GM18507 (cell line): ENCODE results near the gene LRSAM1.

Experiments used
- DNase-seq: peaks from one replicate; pipeline ENCODE4 v3.0.0; 2011; ENCODE audit warnings: low read depth; ENCODE audit not compliant: insufficient read length; ENCODE audit errors: extremely low spot score
- FAIRE-seq: peaks from 2 replicates; lab custom pipeline; 2011; peaks lifted over from hg19 to GRCh38; lab: Jason Lieb, UNC

LRSAM1 gene

DNA sequence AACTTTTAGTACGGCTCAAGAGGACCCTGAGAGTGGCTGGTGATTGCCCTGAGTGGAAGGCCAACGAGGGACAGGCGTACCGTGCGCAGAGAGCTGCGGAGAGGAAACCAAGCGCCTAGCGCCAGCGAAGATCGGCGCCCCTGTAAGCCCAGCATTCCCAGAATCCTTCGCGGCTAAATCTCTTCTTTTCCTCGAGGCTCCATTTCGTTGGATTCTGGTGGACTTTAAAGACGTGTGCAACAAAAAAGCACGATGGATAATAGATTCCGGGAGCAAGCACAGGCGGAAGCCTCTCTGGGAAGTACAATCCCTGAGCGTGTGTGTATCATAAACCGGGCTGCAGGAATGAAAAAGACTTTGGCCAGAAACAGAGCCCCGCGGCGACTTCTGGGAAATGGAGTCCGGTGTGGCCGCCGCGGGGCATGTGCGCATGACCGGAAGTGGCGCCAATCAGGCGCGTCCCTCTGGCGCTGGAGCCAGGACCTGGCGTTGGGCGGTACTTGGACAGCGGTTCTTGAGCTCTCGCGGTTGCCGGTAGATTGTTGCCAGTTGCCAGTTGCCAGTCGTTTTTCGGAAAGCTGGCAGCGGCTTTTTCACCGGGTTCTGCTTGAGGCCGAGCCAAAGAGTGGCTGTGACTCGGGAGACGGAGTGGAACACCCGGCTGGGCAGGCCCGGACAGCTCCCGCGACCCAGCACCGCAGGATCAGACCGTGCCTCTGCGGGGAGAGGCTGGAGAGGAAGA, 27.2 kb upstream of the LRSAM1 start, which contains the start of gene ZNF79:
TSS of gene ZNF79 (plus strand) at position 449 of the 742 bp plus-strand sequence. CDS start 406 bp downstream, outside the sequence.
- FAIRE-seq = peak; percentile 87
- peak; percentile 94 for DNase-seq

- DNase-seq (no peak), FAIRE-seq (no peak)
Measured at GRCh38 chr9:127424676-127424999, 26.7 kb upstream of the LRSAM1 start.

DNA sequence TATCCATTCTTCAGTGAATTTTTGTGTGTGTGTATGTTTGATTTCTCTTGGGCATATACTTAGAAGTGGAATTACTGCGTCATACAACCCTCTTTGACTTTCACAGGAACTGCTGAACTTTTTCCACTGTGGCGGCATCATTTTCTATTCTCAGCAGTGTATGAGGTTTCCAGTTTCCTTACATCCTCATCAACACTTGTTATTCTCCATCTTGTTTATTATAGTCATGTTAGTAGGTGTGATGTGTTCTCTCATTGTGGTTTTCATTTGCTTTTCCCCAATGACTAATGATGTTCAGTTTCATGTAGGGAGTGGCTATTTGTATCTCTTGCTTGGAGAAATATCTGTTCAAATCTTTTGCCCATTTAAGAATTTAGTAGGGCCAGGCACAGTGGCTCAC, 24.6 kb upstream of the LRSAM1 start:
- DNase-seq = no peak
- no peak for FAIRE-seq

- no peak for FAIRE-seq
- no peak for DNase-seq
Measured at GRCh38 chr9:127428348-127428747, 23.0 kb upstream of the LRSAM1 start.

DNA sequence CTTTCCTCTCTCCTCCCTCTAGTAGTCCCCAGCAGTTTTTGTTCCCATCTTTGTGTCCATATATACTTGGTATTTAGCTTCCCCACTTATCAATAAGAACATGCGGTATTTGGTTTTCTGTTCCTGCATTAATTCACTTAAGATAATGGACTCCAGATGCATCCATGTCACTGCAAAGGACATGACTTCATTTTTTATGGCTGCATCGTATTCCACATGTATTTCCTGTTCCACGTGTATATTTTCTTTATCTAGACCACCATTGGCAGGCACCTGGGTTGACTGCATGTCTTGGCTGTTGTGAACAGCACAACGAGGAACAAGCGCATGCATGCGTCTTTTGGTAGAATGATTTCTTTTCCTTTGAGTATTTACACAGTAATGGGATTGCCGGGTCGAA, 20.9 kb upstream of the LRSAM1 start:
- no peak for DNase-seq

GRCh38 chr9:127437497-127438264, 13.6 kb upstream of the LRSAM1 start:
- FAIRE-seq (no peak), DNase-seq (no peak)

More for the DNA sequence above, 20.9 kb upstream of the LRSAM1 start:
- FAIRE-seq = no peak

- DNase-seq = no peak
- FAIRE-seq = no peak
Measured at GRCh38 chr9:127438394-127438793, 12.9 kb upstream of the LRSAM1 start.

- no peak for DNase-seq
- FAIRE-seq = no peak
Measured at GRCh38 chr9:127444283-127444920, 6.9 kb upstream of the LRSAM1 start.

GRCh38 chr9:127444921-127445850, 6.1 kb upstream of the LRSAM1 start:
- FAIRE-seq (no peak), DNase-seq (no peak)

DNA sequence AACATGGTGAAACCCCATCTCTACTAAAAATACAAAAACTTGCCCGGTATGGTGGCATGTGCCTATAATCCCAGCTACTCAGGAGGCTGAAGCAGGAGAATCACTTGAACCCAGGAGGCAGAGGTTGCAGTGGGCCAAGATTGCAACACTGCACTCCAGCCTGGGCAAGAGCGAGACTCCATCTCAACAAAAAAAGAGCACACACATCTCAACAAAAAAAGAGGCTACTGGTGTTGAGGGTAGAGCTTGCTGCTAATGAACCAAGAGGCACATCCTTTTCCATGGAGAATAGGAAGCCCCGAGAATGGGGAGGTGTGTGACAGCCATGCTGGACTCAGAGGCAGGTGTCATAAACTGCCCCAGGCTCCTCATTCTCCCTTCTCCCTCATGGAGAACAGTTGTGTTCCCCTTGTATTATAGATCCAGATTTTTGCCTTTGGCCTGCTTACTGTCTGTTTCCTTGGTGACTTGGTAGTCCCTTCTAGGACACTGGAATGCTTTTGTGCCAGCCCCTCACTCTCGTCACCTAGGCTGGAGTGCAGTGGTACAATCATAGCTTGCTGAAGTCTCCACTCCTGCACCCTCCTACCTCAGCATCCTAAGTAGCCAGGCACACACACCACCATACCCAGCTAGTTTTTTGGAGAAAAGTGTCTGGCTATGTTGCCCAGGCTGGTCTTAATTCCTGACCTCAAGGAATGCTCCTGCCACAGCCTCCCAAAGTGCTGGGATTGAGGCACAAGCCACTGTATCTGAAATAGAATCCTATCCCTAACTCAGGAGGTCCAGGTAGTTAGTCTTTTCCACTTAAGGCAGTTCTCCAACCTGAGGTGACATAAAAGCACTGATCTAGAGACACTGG, 5.2 kb upstream of the LRSAM1 start:
- FAIRE-seq = no peak
- no peak for DNase-seq

- FAIRE-seq (no peak), DNase-seq (no peak)
Measured at GRCh38 chr9:127446713-127447415, 4.4 kb upstream of the LRSAM1 start.

DNA sequence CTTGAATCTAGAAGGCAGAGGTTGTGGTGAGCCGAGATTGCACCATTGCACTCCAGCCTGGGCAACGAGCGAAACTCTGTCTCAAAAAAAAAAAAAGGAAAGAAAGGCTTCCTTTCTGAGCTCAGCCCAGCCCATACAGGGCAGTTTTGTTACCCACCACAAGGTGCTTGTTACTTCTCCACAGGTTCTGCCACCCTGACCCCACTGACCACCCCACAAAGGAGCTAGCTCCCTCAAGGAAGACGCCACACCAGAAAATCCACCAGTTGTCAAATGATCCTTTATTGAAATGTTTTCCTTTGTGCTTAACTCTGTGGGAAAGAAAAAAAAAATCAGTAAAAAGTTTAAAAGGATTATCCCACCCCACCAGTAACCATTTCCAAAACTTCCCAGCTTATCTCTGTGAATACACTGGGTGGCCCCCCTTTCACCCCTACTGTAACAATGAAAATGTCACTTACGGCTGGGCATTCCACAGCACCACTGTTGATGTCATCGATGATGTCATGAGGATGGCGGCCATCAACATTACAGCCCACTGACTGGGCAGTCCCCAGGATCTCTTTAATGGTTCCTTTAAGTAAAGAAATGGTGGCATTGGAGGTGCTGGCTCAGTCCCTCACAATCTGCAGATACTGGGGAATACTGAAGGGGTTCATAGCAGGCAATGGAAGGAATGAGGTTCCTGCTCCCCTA, 3.7 kb upstream of the LRSAM1 start:
- FAIRE-seq (no peak), DNase-seq (no peak)

GRCh38 chr9:127448112-127448805, 3.1 kb upstream of the LRSAM1 start:
- no peak for DNase-seq
- no peak for FAIRE-seq

GRCh38 chr9:127449332-127449966, 1.9 kb upstream of the LRSAM1 start:
- no peak for FAIRE-seq
- no peak for DNase-seq

DNA sequence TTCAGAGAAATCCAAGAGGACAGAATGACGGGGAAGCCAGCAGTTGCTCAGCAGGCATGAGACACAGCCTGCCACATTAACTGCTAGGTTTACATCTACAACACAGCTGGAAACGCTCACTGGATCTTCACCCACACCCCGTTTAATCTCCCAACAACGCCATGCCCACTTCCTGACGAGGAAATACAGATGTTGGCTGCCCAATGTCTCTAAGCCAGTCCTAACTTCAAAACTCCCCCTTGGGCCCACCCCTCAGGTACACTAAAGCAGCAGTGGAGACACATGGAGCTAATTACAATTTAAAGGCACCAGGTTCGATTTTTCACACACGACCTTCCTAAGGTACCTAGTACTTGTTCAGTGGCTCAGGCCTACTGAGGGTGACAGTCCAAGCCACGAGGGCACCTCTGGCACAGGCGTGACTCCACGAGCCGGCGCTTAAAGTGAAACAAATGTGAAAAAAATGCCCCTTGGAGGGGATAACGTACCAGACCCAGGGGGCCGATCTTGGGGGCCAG, 1.0 kb upstream of the LRSAM1 start:
- DNase-seq (no peak), FAIRE-seq (no peak)

- DNase-seq = no peak
Measured at GRCh38 chr9:127451608-127451857, 223 bp downstream of the LRSAM1 start.

More at GRCh38 chr9:127451608-127451857, 223 bp downstream of the LRSAM1 start:
- FAIRE-seq = no peak
